Thyroid gland (tissue), 4 donors: ENCODE results near the gene KCNQ1. TPM values are rescaled to one million over a fixed set of nuclear protein-coding genes. Genes with fewer than 3 reads are reported as not detected.

ENCODE experiments used
- DNase-seq, 2 donors: peaks; one replicate each; pipeline ENCODE4 v3.0.0-alpha.2; 2019
- H3K27ac ChIP-seq, 3 donors: fragments of 200-600 bp; sonication (generic); 1 replicate in 2 of 3; 2 replicates in 1 of 3; pipeline ENCODE4 v1.5.1; 2016 to 2019; ENCODE audit warnings: mild to moderate bottlenecking in 1 of 3, moderate library complexity in 1 of 3
- H3K27me3 ChIP-seq: fragments of 200-600 bp; sonication (generic); one replicate; pipeline ENCODE4 v1.5.1; 2019
- H3K36me3 ChIP-seq, 2 donors: fragments of 200-600 bp; sonication (generic); one replicate each; pipeline ENCODE4 v1.5.1; 2016 to 2019
- H3K4me1 ChIP-seq, 2 donors: fragments of 200-600 bp; sonication (generic); one replicate each; pipeline ENCODE4 v1.5.1; 2017 to 2019
- H3K4me3 ChIP-seq, 3 donors: fragments of 200-600 bp; sonication (generic); replicated peaks in 1 of 3; 1 replicate in 2 of 3; 2 replicates in 1 of 3; pipeline ENCODE4 v1.5.1; 2016; ENCODE audit warnings: mild to moderate bottlenecking in 1 of 3
- H3K9me3 ChIP-seq: fragments of 200-600 bp; sonication (generic); one replicate; pipeline ENCODE4 v1.5.1; 2017
- POLR2A ChIP-seq, 2 donors: fragments of 450-650 bp; IDR thresholded peaks; one replicate each; pipeline ENCODE4 v1.6.1; 2017; ENCODE audit warnings: antibody characterized with exemption in 2 of 2, mild to moderate bottlenecking in 2 of 2, moderate library complexity in 1 of 2
- WGBS, 2 donors: methylation state at CpG; one replicate each; pipeline ENCODE4 v1.1.5; 2017; 5-methylcytosine and 5-hydroxymethylcytosine counted together
- intact Hi-C: fragments of 100-400 bp; cut with DNase I; formaldehyde crosslinking; loops from one replicate; pipeline ENCODE4 v1.15.1; 2023
- total RNA-seq, 4 donors: library from RNA; depleted of rRNA; stranded (reverse); fragments of >200 nt; gene quantifications; one replicate each; pipeline ENCODE4 v1.2.3, GENCODE V29; 2016
- TF ChIP-seq, protein P1 (sequence below), 6 experiments: fragments of 200-600 bp in 3 of 6; fragments of 450-650 bp in 3 of 6; sonication (generic) in 3 of 6; IDR thresholded peaks; one replicate each; pipeline ENCODE4 v1.5.1; 2016 to 2019; ENCODE audit warnings: antibody characterized with exemption in 6 of 6, mild to moderate bottlenecking in 2 of 6, inconsistent platforms in 1 of 6, moderate library complexity in 1 of 6

KCNQ1 gene
- total RNA-seq, 4 donors from 2014 or later, result 51.3 to 103 (median 97.8) TPM

DNA sequence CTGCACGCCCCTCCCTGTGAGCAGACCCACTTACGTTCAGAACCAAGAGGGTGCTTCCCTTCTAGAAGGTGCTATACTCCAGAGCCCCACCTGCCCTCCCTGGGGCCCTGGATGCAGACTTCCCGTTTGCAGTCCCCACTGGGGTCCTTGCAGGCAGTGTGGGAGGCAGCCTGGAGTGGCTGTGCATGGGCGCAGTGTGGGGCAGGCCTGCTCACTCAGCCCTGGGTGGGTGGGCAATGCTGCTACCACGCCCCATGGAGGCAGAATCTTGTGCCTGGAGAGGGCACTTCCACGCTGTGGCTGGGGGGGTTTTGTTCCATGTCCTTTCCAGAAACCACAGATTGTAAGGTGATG is 138.8 kb downstream of the KCNQ1 start:
- no peaks in the 10 kb centered on the region for H3K9me3 ChIP-seq
- WGBS, 2 donors, result 87 to 98% methylated on average over 5 to 6 of the region's 6 CpGs
- DNase-seq, result peak; percentile 0 to 1
- H3K27ac ChIP-seq, result no peak overlapping the region
- no peak overlapping the region for H3K4me3 ChIP-seq
- no peak for TF ChIP-seq POLR2A (IDR thresholded peaks at IDR 0.05)
- TF ChIP-seq, protein P1, sequence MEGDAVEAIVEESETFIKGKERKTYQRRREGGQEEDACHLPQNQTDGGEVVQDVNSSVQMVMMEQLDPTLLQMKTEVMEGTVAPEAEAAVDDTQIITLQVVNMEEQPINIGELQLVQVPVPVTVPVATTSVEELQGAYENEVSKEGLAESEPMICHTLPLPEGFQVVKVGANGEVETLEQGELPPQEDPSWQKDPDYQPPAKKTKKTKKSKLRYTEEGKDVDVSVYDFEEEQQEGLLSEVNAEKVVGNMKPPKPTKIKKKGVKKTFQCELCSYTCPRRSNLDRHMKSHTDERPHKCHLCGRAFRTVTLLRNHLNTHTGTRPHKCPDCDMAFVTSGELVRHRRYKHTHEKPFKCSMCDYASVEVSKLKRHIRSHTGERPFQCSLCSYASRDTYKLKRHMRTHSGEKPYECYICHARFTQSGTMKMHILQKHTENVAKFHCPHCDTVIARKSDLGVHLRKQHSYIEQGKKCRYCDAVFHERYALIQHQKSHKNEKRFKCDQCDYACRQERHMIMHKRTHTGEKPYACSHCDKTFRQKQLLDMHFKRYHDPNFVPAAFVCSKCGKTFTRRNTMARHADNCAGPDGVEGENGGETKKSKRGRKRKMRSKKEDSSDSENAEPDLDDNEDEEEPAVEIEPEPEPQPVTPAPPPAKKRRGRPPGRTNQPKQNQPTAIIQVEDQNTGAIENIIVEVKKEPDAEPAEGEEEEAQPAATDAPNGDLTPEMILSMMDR (IDR thresholded peaks at IDR 0.05), result no peak
- no peaks in the 10 kb centered on the region for H3K4me1 ChIP-seq
- no peaks in the 10 kb centered on the region for H3K27me3 ChIP-seq
- no peaks in the 10 kb centered on the region for H3K36me3 ChIP-seq
- intact Hi-C loops, result no loop called here

DNA sequence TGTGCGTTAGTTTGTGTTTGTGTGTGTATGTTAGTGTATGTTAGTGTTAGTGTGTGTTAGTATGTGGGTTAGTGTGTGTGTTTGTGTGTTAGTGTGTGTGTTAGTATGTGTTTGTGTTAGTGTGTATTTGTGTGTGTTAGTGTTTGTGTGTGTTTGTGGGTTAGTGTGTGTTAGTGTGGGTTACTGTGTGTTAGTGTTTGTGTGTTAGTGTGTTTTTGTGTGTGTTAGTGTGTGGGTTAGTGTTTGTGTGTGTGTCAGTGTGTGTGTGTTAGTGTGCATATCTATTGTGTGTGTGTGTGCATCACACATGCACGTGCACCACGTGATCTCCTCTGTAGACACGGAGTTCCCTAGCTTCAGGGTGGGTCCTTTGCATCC is 139.6 kb downstream of the KCNQ1 start:
- Histone ChIP-seq H3K27ac (no peak overlapping the region), H3K9me3 (no peaks in the 10 kb centered on the region), H3K27me3 (no peaks in the 10 kb centered on the region), H3K4me1 (no peaks in the 10 kb centered on the region), H3K36me3 (peaks cover 2% of the 10 kb centered on the region in 2 donors), H3K4me3 (no peak overlapping the region)
- 70 to 95% methylated on average over 4 of the region's 4 CpGs for WGBS, 2 donors
- no peak for TF ChIP-seq POLR2A (IDR thresholded peaks at IDR 0.05)
- TF ChIP-seq, protein P1 (IDR thresholded peaks at IDR 0.05), result no peak
- no peak for DNase-seq
- intact Hi-C loops, result no loop called here

DNA sequence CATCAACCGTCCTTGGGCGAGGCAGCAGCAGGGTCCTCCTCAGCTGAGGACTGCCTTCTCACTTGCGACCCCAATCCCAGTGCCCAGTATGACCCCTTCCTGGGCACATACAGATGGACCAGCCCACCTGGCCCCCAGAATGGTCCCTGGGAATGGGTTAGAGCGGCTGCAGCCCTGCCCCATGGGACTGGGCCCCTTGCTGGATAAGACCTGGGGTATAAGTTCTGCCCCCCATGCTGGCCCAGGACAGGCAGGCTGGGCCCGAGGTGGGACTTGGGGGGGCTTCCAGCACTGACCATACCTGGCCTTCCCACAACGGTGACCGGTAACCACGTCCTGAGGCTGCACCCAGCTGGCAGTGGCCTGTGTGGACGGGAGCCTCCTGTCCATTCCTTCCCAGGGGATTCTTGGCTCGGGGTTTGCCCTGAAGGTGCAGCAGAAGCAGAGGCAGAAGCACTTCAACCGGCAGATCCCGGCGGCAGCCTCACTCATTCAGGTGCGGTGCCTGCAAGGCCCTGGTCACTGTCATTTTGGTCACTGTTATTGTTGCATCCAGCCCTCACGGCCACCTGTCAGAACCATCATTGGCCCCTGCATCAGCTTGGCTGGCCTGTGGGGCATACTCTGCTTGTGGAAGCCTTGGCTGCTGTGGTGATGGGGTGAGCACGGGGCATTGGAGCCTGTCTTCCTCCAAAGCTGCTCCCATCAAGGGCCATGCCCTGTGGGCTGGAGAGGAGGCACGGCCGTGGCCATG is 140.2 kb downstream of the KCNQ1 start:
- H3K27ac ChIP-seq, result no peak overlapping the region
- no peaks in the 10 kb centered on the region for H3K9me3 ChIP-seq
- peaks cover 4 to 8% of the 10 kb centered on the region in 2 donors for H3K36me3 ChIP-seq
- WGBS, 2 donors, result 91 to 99% methylated on average over 7 to 11 of the region's 18 CpGs
- DNase-seq, result peak; percentile 0 to 1
- no peaks in the 10 kb centered on the region for H3K4me1 ChIP-seq
- intact Hi-C loops, result no loop called here
- H3K4me3 ChIP-seq, result no peak overlapping the region
- H3K27me3 ChIP-seq, result no peaks in the 10 kb centered on the region
- TF ChIP-seq POLR2A (IDR thresholded peaks at IDR 0.05), result no peak
- TF ChIP-seq, protein P1 (IDR thresholded peaks at IDR 0.05), result no peak

DNA sequence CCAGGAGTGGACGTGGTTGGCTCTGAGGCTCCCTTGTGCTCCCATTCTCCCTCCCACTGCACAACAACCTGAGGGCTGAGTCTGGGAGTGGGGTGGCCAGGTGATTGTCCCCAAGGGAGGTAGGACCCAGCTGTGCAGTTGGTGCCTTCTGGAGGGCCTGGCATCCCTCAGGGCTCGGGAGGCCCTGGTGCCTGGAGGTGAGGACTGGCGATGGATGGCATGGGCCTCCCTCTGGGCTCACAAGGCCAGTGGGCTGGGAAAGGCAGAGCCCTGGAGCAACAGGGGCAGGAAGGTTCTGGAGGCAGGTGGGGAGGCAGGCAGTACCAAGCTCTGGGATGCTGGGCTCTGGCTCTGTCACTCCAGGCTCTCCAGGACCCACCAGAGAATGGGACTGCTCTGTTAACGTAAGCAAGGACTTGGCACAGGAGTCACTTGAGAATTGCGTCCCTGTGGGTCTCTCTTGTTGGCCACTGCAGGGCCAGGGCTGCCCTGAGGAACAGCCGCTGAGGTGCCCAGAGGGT is 140.8 kb downstream of the KCNQ1 start:
- Histone ChIP-seq H3K27ac (no peak overlapping the region), H3K9me3 (no peaks in the 10 kb centered on the region), H3K4me1 (no peaks in the 10 kb centered on the region), H3K4me3 (no peak overlapping the region), H3K36me3 (peaks cover 4 to 9% of the 10 kb centered on the region in 2 donors), H3K27me3 (no peaks in the 10 kb centered on the region)
- TF ChIP-seq POLR2A (IDR thresholded peaks at IDR 0.05), result no peak
- TF ChIP-seq, protein P1 (IDR thresholded peaks at IDR 0.05), result no peak
- WGBS, 2 donors, result 80 to 100% methylated on average over 2 of the region's 6 CpGs
- peak; percentile 0 for DNase-seq
- intact Hi-C loops, result no loop called here

DNA sequence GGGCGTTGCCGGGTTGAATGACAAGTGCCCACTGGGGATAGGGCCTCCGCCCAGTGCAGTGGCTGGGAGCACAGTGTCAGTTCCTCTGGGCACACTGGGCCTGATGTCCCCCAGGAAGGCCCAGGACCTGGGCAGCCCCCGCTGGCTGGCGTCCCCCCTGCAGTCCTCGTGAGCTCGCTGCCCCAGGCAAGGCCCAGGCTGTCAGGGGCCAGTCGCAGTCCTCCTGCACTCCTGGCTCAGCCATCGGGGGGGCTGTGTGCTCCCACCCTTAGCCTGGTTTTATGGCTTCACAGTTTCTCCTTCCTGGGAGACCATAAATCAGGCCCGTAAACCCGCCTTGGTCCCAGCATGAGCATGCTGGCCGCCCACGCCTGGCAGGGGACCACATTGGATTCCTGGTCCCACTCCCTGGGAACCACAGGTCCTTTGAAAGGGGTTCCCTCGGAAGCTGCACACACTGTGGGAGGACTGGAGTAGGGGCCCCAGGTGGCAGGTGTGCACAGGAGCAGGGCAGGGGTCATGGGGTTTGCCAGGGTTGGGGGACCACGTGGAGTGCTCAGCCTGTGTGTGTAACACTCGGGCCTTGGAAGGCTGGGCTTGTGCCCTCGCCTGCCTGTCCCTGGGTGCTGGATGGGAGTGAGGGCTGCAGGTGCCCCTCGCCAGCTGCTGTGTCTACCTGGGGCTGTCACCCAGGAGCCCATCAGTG is 141.4 kb downstream of the KCNQ1 start:
- Histone ChIP-seq H3K9me3 (no peaks in the 10 kb centered on the region), H3K4me1 (no peaks in the 10 kb centered on the region), H3K4me3 (no peak overlapping the region), H3K27ac (no peak overlapping the region), H3K27me3 (no peaks in the 10 kb centered on the region), H3K36me3 (peaks cover 4 to 9% of the 10 kb centered on the region in 2 donors)
- DNase-seq, result peak; percentile 0 to 1
- WGBS, 2 donors, result 95 to 96% methylated on average over 9 to 11 of the region's 18 CpGs
- intact Hi-C loops, result no loop called here
- TF ChIP-seq POLR2A (IDR thresholded peaks at IDR 0.05), result no peak
- TF ChIP-seq, protein P1 (IDR thresholded peaks at IDR 0.05), result no peak
